Stimulated activated CD4-positive, alpha-beta T cell treated with anti-CD3 and anti-CD28 coated beads, Interleukin-4, amount 100 ng/mL, for 48 hours (primary cell): Measurements from ENCODE around the gene NKD1.

ENCODE experiments used
- DNase-seq, 2 donors: peaks; one replicate each; pipeline ENCODE4 v3.0.0-alpha.2; 2020; ENCODE audit warnings: low read depth in 2 of 2

Gene NKD1

DNA sequence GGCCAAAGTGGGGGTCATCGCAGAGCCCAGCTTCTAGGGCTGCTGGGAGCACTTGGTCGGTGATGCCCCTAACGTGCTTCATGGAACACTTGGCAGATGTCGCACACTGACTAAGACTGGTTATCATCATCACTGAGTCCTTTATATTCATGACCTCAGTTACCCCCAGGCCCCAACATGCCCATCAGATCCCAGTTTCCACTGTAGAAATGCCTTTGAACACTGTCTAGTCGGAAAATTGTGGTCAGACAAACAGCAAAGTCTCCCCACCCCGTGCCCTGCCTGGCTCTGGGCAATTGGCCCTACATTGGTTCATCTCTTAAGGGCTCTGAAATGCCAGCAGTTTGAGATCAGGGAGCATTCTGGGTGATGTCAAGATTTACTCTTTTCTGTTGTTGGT, 51.3 kb downstream of the NKD1 start:
- no peak for DNase-seq

DNA sequence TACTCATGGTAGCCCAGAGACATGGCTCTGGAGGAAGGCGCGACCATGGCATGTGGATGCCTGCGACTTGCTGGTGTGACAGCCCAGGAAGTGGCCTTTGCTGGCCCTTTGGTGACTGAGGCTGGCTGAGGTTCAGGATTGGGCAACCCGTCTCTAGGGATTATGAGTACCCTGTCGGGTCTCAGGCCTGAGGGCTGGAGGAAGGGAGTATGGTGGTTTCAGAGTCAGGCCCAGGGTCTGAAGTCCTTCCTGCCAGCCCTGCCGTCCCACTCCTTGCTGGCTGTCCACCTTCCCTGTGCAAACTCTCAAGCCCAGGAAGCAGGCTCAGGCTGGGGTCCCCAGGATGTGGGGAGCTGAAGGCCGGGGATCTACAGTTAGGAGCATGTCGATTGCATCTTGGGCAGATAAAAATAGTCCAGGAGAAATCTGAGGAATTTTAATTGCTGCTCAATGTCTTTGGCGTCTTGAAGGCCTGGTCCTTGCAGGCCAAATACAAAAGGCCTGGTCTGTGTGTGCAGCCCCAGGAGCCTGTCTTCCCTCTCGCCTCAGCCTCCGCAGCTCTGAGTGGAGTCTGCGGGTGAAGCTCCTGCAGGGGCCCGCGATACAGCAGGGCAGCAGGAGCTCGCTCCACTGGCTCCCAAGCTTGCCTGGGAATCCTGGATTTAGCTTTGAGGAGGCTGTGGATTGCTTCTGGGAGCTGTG, 52.5 kb downstream of the NKD1 start:
- no peak for DNase-seq

DNA sequence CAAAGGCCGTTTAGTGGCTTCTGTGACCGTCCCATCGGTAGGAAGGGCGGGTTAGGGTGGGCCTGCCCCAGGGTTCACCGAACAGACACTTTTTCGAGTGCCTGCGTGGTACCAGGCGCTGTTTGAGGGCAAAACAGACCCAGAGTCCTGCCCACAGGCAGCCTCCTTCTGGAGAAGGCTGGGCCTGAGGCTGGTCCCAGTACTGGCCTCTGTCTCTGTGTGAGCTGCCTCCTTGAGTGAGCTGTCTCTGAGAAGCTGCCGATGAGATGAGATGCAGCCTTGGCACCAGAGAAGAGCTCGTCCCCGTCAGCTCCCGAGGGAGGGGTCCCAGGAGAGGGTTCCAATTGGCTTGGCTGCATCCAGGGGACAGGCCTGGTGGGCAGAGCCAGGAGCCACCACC, 53.1 kb downstream of the NKD1 start:
- DNase-seq, result no peak

DNA sequence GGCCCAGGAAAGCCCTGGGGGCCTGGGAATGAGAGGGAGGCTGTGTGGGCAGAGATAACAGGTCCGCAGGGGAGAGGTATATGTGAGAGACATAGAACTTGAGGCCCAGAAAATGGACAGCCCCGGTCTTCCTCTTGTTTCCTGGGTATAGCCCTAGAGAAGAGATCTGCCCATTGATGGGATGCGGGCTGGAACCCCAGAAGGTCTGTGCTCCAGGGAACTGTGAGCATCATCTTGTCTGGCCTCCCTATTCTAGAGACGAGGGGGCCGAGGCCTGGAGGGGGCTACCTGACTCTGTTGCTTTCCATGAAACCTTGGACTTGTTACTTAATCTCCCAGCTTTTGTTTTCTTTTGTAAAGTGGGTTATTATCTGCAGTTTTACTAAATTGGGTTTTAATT, 53.9 kb downstream of the NKD1 start:
- DNase-seq, result no peak

DNA sequence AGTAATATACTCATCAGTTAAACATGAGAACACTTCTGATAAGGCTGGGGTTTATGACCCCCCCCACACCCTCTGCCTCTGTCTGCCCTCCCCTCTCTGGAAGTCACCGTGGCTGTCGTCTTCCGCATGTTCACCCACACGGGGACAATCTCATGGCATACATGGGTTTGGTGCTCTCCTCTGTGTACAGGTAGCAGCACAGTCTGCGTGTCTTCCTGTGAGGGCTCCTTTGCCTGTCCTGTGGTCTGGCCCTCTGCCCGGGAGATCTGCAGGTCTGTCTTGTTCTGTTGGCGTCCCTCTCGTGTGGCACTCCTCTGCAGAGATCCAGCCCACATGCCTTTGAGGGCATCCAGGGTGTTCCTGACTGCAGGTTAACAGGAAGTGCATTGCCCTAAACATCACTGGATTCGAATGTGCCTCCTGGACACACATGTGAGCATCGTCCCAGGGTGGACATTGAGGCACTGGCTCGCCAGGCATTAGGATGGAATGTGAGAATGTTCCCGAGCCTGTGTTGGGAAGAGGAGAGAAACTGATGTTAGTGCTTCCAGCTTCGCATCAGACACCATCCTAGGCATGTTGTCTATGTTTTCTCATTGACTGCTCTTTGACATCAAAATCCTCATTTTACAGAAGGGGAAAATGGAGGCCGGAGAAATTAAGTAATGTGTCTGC, 54.5 kb downstream of the NKD1 start:
- DNase-seq, result no peak

DNA sequence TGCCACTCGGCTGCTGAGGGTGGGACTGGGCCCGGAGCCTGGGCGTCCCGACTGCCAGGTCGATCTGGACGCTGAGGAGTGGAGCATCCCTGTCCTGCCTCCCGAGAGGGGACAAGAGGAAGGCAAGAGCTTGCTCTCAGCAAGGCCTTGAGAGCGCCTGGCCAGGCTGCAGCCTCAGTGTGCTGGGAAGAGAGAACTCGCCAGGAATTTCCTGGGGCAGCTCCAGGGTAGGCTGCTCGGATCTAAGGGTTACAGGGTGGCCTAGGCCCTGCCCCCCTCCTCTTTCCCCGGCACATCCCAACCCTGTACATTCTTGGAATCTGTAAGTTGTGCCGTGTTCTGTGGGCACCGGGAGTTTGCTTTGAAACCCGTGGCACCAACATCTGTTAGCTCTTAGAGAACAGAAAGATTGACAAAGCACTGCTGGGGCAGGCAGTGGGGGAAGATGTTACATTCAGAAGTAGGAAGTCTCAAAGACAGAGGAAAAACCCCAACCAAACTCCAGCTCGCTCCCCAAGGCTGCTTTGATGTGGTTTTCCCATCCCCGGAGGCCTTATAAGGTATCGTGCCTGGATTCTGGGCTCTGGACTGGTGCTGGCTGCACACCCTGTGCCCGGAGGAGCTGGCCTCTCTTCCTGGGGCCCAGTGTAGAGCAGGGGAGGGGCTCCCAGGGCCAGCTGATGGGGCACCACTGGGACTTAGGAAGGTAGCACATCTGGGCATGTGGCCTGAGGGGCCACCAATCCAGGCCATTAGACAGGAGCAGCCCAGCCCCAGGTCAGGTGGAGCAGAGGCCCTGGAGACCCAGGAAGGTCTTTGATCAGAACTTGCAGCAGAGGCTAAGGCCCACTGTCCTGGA, 55.2 kb downstream of the NKD1 start:
- no peak for DNase-seq

DNA sequence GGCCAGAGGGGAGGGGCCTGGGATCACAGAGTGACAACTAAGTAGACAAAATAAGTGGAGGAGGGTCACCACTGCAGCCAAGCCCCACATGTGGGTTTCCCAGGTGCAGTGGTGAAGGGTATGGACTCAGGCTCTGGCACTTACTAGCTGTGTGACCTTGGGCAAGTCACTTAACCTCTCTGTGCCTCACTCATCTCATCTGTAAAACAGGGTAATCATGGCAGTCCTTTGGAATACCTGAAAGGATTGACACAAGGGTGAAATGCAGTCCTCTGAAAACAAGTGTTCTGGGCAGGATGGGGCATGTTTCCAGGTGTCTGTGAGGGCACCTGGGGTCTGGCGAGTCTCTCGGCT, 55.8 kb downstream of the NKD1 start:
- DNase-seq, result no peak

DNA sequence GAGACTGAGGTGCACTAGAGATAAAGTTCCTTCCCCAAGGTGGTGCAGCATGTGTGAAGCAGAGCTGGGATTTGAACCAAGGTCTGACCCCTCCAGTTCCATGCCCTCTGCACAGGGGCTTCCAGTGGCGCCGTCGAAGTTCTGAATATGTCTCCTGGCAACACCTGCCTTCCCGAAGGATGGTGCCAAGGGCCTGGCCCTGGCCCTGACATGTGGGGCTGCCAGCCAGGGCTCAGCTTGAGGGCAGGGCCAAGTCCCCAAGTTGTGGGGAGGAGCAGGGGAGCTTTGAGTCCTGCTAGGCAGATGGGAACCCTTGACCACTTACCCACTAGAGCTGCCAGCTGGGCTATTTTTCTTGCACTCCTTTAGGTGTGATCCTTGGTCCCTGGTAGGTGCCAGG, 56.4 kb downstream of the NKD1 start:
- no peak for DNase-seq

DNA sequence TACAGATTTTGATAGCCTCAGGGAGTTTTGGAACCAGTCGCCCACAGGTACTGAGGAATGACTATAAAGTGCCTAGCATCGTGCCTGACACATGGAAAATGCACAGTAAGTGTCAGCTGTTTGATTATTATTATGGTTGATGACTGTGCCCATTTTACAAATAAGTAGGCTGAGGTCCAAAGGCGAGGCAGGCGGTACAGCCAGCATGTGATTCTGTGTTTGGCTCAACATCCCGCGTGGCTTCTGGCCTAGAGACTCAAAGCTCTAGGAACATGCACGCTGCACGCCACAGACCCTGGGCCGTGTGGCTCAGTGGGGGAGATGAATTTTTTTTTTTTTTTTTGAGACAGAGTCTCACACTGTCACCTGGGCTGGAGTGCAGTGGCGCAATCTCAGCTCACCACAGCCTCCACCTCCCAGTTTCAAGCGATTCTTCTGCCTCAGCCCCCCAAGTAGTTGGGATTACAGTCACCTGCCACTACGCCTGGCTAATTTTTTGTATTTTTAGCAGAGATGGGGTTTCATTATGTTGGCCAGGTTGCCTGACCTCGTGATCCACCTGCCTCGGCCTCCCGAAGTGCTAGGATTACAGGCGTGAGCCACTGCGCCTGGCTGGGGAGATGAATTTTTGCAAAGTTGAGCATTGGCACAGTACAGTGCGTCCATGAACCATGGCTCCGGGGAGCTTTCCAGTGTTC, 57.7 kb downstream of the NKD1 start:
- no peak for DNase-seq

DNA sequence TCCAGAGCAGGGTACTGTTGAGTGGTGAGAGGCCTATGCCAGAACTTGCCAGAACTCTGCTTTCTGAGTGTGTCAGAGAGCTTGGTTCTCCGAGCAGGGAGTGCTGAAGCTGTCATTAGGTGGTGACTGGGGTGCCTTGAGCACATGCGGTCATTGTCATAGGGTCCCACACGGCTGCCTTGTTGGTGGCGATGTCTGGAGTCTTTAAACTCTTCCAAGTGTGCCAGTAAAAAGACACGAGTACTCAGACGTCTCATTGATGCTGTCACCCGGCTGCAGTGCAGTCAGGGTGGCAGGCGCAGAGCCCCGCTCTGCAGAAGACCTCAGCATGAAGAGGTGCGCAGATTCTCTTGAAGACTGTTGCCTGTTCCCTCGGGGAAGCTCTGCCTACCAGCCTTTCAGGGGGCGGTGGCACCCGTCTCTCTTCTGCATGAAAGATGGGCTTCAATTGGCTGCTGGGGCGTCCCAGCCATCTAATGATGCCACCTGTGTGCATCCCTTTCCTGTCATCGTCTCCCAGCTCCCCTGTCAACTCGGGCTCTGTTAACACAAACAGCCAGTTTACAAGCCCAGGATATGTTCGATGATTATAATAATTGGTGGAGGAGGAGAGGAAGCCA, 58.3 kb downstream of the NKD1 start:
- no peak for DNase-seq

DNA sequence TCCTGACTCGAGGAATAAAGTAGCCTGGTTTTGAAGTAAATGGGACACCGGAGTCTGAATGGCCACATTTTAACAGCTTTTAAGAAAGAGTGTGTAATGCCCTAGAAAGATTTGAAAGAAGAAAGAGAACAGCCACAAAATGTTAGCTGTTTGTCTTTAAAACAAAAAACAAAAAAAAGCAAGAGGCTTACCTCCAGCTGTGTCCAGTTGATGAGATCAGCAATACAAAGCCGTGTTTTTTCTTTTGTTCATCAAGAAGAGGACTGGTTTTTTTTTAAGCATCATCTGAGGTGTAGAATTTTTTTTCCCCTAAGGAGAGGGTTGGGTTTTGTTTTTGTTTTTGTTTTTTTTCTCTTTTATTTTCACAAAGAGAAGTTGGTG, 58.8 kb downstream of the NKD1 start:
- DNase-seq, result no peak

DNA sequence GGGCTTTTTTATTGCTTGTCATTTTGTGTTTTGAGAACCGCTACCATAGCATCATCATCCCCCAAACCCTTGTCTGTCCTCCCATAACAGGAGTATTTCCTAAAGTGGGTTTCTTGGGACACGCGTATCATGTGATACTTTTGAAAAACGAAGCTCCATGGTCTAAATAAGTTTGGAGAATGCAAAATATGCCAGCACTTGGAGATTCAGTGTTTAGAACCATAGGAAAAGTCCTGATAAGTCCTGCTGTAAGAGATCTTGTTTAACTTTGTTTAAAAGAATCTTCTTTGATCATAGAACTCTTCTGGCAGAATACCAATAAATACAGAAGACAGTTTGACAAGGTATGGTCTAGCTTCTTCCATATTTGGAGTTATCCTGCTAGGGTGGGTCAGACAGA, 59.3 kb downstream of the NKD1 start:
- DNase-seq, result no peak

DNA sequence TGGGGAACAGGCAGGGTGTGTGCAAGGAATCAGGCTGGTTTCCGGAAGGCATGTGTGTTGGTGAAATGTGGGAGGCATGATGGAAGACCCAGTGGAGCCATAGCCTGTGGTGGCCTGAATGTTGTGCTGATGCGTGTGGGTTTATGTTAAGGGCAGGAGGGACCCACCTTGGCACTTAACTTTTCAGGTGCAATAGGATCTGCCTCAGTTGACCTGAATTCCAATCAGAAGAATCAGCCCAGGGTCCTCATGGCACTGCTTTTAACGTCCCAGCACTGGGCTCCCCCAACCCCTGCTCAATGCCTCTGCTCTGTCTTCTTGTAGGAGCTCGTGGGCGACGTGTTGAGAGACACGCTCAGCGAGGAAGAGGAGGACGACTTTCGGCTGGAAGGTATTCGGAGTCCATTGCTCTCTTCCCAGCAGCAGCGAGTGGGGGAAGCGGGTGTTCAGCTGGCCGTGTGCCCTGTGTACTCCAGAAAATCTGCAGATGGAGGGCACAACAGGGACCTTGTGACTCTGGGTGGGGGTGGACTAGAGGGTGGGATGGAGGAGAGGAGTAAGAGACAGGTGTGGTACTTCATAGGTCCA, 59.9 kb downstream of the NKD1 start:
- no peak for DNase-seq

DNA sequence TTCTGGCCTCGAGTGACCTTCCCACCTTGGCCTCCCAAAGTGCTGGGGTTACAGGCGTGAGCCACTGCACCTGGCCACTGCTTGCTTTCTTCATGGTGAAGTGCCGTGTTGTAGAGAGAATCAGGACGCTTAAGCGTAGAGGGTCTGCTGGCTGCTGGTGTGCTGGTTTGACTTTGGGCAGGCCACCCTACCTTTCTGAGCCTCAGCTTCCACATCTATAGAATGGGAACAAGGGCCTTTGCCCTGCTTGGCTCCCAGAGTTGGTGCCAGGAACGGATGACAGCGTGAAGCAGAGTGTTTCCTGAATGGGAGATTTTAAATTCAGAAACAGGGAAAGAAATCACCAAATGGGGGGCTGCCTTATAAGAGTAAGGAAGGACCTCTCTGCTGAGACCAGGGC, 60.9 kb downstream of the NKD1 start:
- no peak for DNase-seq

DNA sequence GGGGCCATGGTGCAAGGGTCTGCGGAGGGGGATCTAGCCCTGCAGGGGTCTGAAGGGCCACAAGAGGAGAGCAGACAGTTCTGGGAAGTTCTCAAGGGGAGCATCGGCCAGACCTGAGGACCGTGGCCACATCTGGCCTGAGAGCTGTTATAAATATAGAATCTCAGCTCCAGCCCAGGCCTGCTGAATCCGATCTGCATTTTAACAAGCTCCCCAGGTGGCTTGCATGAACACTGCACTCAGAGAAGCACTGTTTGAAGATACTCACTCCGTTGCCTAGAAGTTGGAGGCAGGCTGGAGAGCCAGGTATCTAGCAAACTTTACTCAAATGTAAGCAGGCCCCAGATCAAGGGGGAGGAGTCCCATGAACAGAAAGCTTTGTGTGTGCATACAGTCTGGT, 61.3 kb downstream of the NKD1 start:
- DNase-seq, result no peak

DNA sequence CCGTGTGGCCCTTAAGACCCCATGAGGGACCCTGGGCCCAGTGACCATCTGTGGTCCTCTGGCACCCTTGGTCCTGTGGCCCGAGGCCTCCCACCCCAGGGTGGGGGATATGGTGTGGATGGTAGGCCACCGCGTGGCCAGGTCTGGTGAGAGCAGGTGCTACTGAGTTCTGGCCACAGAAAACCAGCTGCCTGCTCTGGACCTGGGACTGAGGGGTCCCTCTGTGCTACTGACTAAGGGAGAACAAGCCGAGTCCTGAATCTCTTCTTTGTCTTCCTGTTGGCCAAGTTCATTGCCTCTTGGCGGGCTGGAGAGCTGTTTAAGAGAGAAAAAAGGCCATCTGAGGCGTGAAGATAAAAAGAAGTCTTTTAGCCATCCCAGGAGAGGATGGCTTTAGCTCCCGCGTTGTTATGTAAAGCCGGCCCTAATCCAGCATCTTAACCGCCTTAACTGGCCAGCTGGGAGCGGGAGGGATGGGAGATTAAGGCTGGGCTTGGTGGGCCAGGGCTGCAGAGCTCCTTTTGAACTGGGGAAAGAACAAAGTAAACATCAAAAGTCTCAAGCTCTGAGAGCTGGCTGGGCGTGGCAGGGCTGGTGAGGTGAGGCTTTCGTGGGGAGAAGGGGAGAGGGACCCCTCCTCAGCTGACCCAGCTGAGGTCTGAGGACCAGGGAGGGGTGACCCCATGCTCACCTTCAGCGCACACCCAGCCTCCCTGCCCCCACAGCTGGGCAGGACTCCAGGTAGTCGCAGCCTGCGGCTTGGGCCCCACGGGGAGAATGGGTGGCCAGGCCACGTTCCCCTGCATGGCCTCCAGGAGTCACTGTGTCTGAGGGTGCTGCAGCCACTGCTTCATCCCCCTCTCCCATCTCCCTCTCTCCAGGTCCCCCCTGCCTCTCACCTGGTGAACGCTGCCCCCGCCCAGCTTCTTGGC, 62.4 kb downstream of the NKD1 start:
- DNase-seq, result no peak

DNA sequence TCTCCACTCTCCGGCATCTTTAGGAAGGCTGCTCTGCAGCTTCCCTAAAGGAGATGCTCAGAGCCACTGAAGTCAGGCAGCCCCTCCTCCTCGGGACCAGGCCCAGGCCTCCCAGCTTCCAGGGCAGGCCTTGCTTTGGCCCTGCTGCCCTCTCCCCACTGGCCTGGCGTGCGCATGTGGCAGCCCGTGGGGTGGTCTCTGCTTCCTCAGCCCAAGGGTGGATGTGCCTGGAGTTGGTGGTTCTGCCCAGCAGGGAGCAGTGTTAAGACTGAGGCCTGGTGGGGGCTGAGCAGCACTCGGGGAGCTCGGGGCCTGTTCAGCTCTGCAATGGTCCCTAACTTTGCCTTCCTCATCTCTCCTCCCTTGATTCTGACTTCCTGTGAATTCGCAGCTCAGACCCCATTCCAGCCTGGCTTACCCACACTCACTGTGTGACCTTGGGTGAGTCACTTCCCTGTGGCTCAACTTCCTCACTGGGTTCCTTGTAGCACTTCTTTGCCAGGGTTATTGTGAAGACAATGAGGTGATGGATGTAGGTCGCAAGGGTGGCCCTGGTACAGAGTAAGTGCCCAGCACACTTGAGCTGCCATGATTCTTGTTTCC, 63.2 kb downstream of the NKD1 start:
- no peak for DNase-seq

DNA sequence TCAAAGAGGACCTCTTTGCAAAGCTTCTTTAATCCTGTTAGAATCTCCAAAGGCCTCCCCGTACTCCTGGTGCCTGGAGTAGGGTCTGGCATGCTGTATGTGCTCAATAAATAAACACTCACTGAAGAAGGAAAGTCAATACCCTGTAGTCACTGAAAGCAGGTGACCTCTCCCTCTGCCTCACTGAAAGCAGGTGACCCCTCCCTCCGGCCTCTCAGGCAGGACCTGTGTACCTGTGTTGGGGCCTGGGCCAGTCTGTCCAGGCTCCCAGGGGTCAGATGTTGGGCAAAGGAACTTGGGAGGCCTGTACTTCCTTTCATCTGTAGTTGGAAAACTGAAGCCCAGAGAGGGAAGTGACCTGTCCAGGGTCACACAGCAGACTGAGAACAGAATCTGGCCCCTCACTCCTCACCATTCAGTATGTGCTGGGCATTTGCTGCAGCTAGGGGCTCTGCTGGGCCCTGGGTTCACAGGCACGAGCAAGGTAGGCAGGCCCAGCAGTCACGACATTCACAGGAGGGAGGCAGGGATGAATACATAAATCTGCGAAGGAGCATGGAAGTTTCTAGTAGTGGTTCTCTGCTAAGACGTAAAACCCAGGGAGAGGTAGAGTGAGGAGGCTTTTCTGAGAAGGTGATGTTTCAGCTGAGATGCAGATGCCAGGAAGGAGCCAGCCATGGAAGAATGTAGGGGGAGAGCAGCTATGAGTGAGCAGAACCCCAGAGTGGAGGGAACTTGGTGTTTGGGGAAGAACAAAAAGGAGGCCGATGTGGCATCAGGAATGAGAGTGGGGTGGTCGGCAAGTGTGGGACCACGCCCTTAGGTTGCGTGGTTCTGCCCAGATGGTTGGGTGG, 64.0 kb downstream of the NKD1 start:
- no peak for DNase-seq

DNA sequence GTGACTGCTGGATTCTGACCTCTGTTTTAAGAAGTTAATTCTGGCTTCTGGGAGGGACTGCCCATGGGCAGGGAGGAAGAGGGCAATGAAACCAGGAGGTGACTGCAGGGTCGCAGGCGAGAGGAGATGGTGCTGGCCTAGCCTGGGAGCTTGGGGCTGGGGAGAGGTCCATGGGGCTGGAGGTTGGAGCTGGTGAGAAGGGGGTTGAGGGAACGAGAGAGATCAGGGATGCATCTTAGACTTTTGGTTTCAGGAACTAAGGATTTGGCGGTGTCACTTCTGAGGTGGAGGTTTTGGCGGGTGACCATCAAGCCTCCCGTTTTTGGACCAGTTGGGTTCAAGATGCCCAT, 64.6 kb downstream of the NKD1 start:
- DNase-seq, result no peak
